H9 (cell line): ENCODE results near the gene SH2D6. TPM values are rescaled to one million over a fixed set of nuclear protein-coding genes. Genes with fewer than 3 reads are reported as not detected.

Experiments used
- DNase-seq: peaks from one replicate; pipeline ENCODE4 v3.0.0-alpha.2; 2017
- H2AFZ ChIP-seq: one replicate; pipeline ENCODE4 v1.6.1; 2013; ENCODE audit warnings: mild to moderate bottlenecking, low read length, control low read depth, moderate library complexity
- H2AK5ac ChIP-seq: 2 replicates; pipeline ENCODE4 v1.6.1; 2013; ENCODE audit warnings: low read length, control low read depth, mixed read lengths; ENCODE audit not compliant: insufficient read length
- H2BK120ac ChIP-seq: one replicate; pipeline ENCODE4 v1.6.1; 2013; ENCODE audit warnings: low read depth, mild to moderate bottlenecking, low read length, control low read depth, inconsistent platforms; ENCODE audit not compliant: poor library complexity, severe bottlenecking
- H2BK12ac ChIP-seq: 2 replicates; pipeline ENCODE4 v1.6.1; 2013; ENCODE audit warnings: low read length, control low read depth, mixed read lengths, low read depth; ENCODE audit not compliant: insufficient read length
- H2BK15ac ChIP-seq: 2 replicates; pipeline ENCODE4 v1.6.1; 2013; ENCODE audit warnings: low read depth, low read length, control low read depth
- H2BK20ac ChIP-seq: one replicate; pipeline ENCODE4 v1.6.1; 2013; ENCODE audit warnings: low read depth, mild to moderate bottlenecking, low read length, control low read depth, inconsistent platforms; ENCODE audit not compliant: poor library complexity, severe bottlenecking
- H2BK5ac ChIP-seq: 2 replicates; pipeline ENCODE4 v1.6.1; 2013; ENCODE audit warnings: low read length, control low read depth, mixed read lengths; ENCODE audit not compliant: insufficient read length
- H3K14ac ChIP-seq: 2 replicates; pipeline ENCODE4 v1.6.1; 2013; ENCODE audit warnings: low read length, control low read depth; ENCODE audit not compliant: insufficient read depth
- H3K18ac ChIP-seq: 2 replicates; pipeline ENCODE4 v1.6.1; 2013; ENCODE audit warnings: low read depth, mild to moderate bottlenecking, mixed read lengths, low read length, control low read depth; ENCODE audit not compliant: insufficient read length
- H3K23ac ChIP-seq: 2 replicates; pipeline ENCODE4 v1.6.1; 2013; ENCODE audit warnings: low read length, control low read depth, mixed read lengths, low read depth; ENCODE audit not compliant: insufficient read length
- H3K23me2 ChIP-seq: 2 replicates; pipeline ENCODE4 v1.6.1; 2013; ENCODE audit warnings: low read depth, mild to moderate bottlenecking, mixed read lengths, low read length, control low read depth; ENCODE audit not compliant: insufficient read length, poor library complexity, severe bottlenecking
- H3K27ac ChIP-seq: 2 replicates; pipeline ENCODE4 v1.5.1; 2013; ENCODE audit warnings: low read length, control low read depth, mixed read lengths, low read depth; ENCODE audit not compliant: insufficient read length
- H3K27me3 ChIP-seq: 2 replicates; pipeline ENCODE4 v1.6.1; 2013; ENCODE audit warnings: low read length, control low read depth, inconsistent platforms; ENCODE audit not compliant: insufficient read depth
- H3K4ac ChIP-seq: 2 replicates; pipeline ENCODE4 v1.6.1; 2013; ENCODE audit warnings: low read depth, mild to moderate bottlenecking, control low read depth, inconsistent platforms, low read length, moderate library complexity
- H3K4me1 ChIP-seq: 2 replicates; pipeline ENCODE4 v1.6.1; 2013; ENCODE audit warnings: low read length, control low read depth, inconsistent platforms; ENCODE audit not compliant: insufficient read depth
- H3K4me2 ChIP-seq: 2 replicates; pipeline ENCODE4 v1.6.1; 2013; ENCODE audit warnings: low read length, control low read depth, mixed read lengths; ENCODE audit not compliant: insufficient read length, insufficient read depth
- H3K56ac ChIP-seq: 2 replicates; pipeline ENCODE4 v1.6.1; 2013; ENCODE audit warnings: low read depth, mild to moderate bottlenecking, mixed read lengths, low read length, control low read depth; ENCODE audit not compliant: insufficient read length
- H3K79me1 ChIP-seq: 2 replicates; pipeline ENCODE4 v1.6.1; 2013; ENCODE audit warnings: low read depth, mild to moderate bottlenecking, moderate library complexity, low read length, control low read depth, inconsistent platforms; ENCODE audit not compliant: insufficient read depth, poor library complexity, severe bottlenecking
- H3K79me2 ChIP-seq: 2 replicates; pipeline ENCODE4 v1.6.1; 2013; ENCODE audit warnings: low read length, control low read depth, inconsistent platforms; ENCODE audit not compliant: insufficient read depth
- H3K9ac ChIP-seq: 2 replicates; pipeline ENCODE4 v1.6.1; 2013; ENCODE audit warnings: low read length, control low read depth, mixed read lengths; ENCODE audit not compliant: insufficient read length; ENCODE audit errors: extremely low read depth
- H3K9me3 ChIP-seq: one replicate; pipeline ENCODE4 v1.6.1; 2013; ENCODE audit warnings: low read depth, low read length, inconsistent platforms; ENCODE audit not compliant: control insufficient read depth
- H3T11ph ChIP-seq: one replicate; pipeline ENCODE4 v1.6.1; 2013; ENCODE audit warnings: mild to moderate bottlenecking, low read length, control low read depth, inconsistent platforms
- H4K20me1 ChIP-seq: one replicate; pipeline ENCODE4 v1.6.1; 2013; ENCODE audit not compliant: control insufficient read depth, insufficient read length, insufficient read depth
- H4K5ac ChIP-seq: 2 replicates; pipeline ENCODE4 v1.6.1; 2013; ENCODE audit warnings: low read depth, mild to moderate bottlenecking, mixed read lengths, low read length, control low read depth; ENCODE audit not compliant: insufficient read length
- H4K8ac ChIP-seq: replicated peaks from 2 replicates; pipeline ENCODE4 v1.6.1; 2013; ENCODE audit warnings: low read length, control low read depth, mixed read lengths, low read depth; ENCODE audit not compliant: insufficient read length
- H4K91ac ChIP-seq: 2 replicates; pipeline ENCODE4 v1.6.1; 2013; ENCODE audit warnings: low read depth, mild to moderate bottlenecking, moderate library complexity, mixed read lengths, low read length, control low read depth; ENCODE audit not compliant: insufficient read length
- H3K27ac Mint-ChIP-seq, 3 experiments: 2 replicates in 2 of 3; 3 replicates in 1 of 3; pipeline ENCODE4 v1.8.0; 2020 to 2021; ENCODE audit warnings: mixed read lengths in 3 of 3, mild to moderate bottlenecking in 1 of 3, moderate library complexity in 1 of 3
- H3K27me3 Mint-ChIP-seq: 2 replicates; pipeline ENCODE4 v1.8.0; 2021; ENCODE audit warnings: low read depth, mild to moderate bottlenecking, moderate library complexity, mixed read lengths
- H3K36me3 Mint-ChIP-seq, 3 experiments: 2 replicates in 2 of 3; 3 replicates in 1 of 3; pipeline ENCODE4 v1.8.0; 2020 to 2021; ENCODE audit warnings: low read depth in 3 of 3, mixed read lengths in 3 of 3; ENCODE audit not compliant: insufficient read depth in 1 of 3
- H3K4me1 Mint-ChIP-seq, 2 experiments: 2 replicates each; pipeline ENCODE4 v1.8.0; 2020; ENCODE audit warnings: mixed read lengths in 2 of 2
- H3K4me3 Mint-ChIP-seq, 2 experiments: 2 replicates in 1 of 2; 3 replicates in 1 of 2; pipeline ENCODE4 v1.8.0; 2020 to 2021; ENCODE audit warnings: mild to moderate bottlenecking in 2 of 2, mixed read lengths in 2 of 2, moderate library complexity in 1 of 2
- H3K9me3 Mint-ChIP-seq, 2 experiments: 2 replicates in 1 of 2; 3 replicates in 1 of 2; pipeline ENCODE4 v1.8.0; 2020; ENCODE audit warnings: mild to moderate bottlenecking in 2 of 2, mixed read lengths in 2 of 2, moderate library complexity in 1 of 2
- WGBS: extraction: QIAGEN DNeasy Blood & Tissue Kit; methylation state at CpG from one replicate; pipeline ENCODE4 v1.1.7; 2013; ENCODE audit warnings: missing lambda C conversion rate, low lambda C conversion rate, mixed read lengths; ENCODE audit not compliant: insufficient read length; ENCODE audit errors: extremely low coverage; 5-methylcytosine and 5-hydroxymethylcytosine counted together
- total RNA-seq: library from RNA; stranded (reverse); gene quantifications from 2 replicates; pipeline ENCODE4 v1.2.1, GENCODE V29; 2021
- TF ChIP-seq, protein P1 (sequence below): fragments of 200-600 bp; sonication (generic); conservative IDR thresholded peaks from 3 replicates; pipeline ENCODE4 v1.8.0; 2021; ENCODE audit warnings: antibody characterized with exemption, mild to moderate bottlenecking

SH2D6 gene
- total RNA-seq, 1 experiment from 2014 or later: 0.61 TPM

DNA sequence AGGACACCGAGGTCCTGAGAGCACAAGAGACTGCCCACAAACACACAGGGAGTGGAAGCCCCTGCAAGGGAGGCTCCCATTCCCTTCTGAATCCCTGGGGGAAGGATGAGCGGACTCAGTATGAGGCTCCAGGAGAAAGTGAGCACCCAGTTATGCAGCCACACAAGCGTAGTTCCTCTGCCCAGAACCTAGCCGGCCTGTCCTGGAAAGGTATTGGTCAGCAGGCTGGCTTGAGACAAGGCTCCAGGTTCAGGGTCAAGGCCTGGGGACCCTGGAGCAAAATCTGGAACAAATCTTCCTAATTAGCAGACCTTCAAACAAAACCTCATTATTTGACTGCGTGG lies 7.1 kb upstream of the SH2D6 start:
- Mint-ChIP-seq H3K27me3 (no peaks in the 10 kb centered on the region; the same call in none of the 2 replicates), H3K9me3 (no peaks in the 10 kb centered on the region), H3K4me3 (no peak overlapping the region), H3K27ac (peak overlapping the region in 1 of 3 experiments; percentile 1; a peak in 1 of 7 replicates), H3K36me3 (no peaks in the 10 kb centered on the region), H3K4me1 (peaks cover 37 to 40% of the 10 kb centered on the region in 2 experiments)
- Histone ChIP-seq H3K79me1 (no peaks in the 10 kb centered on the region), H4K5ac (no peak overlapping the region), H3K18ac (no peak overlapping the region), H3K79me2 (no peaks in the 10 kb centered on the region), H3T11ph (no peak overlapping the region), H4K20me1 (no peaks in the 10 kb centered on the region), H3K23me2 (peaks cover 8% of the 10 kb centered on the region), H2BK5ac (no peak overlapping the region), H2BK15ac (no peak overlapping the region), H3K4me1 (peaks cover 25% of the 10 kb centered on the region), H4K8ac (no peak overlapping the region), H2BK120ac (no peak overlapping the region), H2AFZ (no peak overlapping the region), H2BK20ac (no peak overlapping the region), H3K4ac (no peak overlapping the region), H3K27me3 (no peaks in the 10 kb centered on the region), H4K91ac (no peak overlapping the region), H3K9me3 (no peaks in the 10 kb centered on the region), H3K9ac (no peak overlapping the region), H3K4me2 (no peak overlapping the region), H2BK12ac (no peak overlapping the region), H3K27ac (no peak overlapping the region), H3K56ac (no peak overlapping the region), H3K14ac (no peak overlapping the region), H2AK5ac (peak overlapping the region; percentile 39), H3K23ac (no peak overlapping the region)
- TF ChIP-seq, protein P1, sequence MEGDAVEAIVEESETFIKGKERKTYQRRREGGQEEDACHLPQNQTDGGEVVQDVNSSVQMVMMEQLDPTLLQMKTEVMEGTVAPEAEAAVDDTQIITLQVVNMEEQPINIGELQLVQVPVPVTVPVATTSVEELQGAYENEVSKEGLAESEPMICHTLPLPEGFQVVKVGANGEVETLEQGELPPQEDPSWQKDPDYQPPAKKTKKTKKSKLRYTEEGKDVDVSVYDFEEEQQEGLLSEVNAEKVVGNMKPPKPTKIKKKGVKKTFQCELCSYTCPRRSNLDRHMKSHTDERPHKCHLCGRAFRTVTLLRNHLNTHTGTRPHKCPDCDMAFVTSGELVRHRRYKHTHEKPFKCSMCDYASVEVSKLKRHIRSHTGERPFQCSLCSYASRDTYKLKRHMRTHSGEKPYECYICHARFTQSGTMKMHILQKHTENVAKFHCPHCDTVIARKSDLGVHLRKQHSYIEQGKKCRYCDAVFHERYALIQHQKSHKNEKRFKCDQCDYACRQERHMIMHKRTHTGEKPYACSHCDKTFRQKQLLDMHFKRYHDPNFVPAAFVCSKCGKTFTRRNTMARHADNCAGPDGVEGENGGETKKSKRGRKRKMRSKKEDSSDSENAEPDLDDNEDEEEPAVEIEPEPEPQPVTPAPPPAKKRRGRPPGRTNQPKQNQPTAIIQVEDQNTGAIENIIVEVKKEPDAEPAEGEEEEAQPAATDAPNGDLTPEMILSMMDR: no peak
- no CpG with 5 or more reads among the region's 5 CpGs for WGBS
- no peak for DNase-seq
